ENCODE data around the gene NHSL1.

The NHSL1 gene

DNA sequence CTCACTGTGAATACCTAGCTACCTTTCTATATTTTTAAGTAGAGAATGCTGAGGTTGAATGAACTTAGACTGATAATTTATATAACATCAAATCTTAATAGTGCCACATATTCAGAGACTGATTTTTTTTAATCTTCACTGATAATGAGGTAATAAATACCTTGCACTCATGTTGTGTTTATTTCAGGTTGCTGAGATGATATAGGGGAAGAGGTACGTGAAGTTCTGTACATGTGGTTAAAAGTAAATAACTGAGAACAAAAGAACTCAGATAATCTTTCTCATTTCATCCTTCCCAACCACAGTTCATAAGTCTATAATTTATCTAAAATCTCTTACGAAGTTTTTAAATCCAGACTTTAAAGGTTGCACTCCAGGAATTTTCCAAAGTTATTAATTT is 6.4 kb downstream of the NHSL1 start:
- no peak for DNase-seq (ENCODE audit: low spot score)

DNA sequence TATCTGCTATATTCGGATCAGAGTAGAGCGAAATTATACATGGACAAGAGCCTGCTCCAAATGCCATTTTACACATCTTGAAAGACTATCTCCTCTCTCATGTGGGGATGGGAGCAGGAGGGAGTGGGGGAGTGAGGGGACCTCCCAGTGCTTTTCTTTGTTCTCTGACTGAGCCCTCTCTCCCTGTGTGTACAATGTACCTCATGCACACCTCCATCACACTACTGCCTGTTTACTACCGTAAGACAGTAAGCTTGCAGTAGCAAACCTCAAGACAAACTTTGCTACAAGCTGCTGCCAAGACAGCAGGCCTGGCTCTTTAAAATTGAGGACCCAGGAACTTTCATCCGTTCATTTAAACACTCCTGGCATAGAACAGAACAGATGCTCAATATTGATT is 7.2 kb downstream of the NHSL1 start:
- no peak for DNase-seq (ENCODE audit: low spot score)

DNA sequence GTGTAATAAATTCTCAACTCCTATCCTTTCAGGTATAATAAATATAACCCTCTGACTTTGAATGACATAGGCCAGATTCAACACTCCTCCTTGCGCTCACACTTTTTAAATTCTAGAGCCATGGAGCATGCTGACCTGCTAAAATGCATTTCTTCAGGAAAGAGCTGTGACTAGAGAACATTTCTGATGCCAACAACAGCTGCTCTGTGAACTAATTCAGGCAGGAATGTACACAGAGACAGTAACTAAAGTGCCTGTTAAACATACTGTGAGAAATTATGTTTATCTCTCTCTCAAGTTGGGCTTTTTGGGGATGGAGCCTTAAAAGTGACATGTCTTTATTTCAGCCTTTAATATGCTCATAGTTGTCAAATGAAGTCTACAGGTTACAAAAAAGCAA is 8.3 kb downstream of the NHSL1 start:
- no peak for DNase-seq (ENCODE audit: low spot score)

DNA sequence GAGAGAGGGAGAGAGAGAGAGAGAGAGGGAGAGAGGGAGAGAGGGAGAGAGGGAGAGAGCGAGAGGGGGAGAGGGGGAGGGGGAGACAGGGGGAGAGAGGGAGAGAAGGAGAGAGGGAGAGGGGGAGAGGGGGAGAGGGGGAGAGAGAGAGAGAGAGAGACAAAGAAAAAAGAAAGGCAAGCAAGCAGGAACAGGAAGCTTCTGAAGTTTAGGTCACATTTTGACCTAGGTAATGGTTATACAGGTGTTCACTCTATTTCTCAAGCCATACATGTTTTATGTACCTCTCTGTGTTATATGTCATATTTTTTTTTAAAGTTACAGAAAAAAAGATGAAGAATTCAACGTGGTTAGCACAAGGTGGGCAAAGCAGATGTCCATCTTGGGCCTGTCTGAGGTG is 9.4 kb downstream of the NHSL1 start:
- no peak for DNase-seq (ENCODE audit: low spot score)

DNA sequence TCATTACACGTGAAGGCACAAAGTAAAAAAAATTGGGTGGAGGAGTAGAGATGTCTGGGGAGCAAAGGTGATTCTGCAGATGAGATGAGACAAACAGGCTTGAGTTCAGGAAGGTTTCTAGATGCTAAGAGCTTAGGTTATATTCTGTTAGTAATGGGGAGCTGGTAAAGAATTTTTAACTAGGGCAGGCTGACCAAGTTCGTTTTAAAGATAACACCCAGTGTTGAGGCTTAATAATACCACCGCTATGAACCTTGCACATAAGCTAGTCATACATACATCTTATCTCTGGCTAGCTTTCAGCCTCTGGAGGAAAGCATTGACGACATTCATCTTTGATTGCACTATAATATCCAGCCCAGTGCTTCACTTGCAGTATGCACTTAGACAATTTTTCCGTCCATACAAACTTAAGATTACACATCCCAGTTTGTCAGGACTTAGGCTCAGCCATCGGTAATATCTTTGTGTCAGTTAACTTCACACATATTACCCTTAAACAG is 12.1 kb downstream of the NHSL1 start:
- no peak for DNase-seq (ENCODE audit: low spot score)

DNA sequence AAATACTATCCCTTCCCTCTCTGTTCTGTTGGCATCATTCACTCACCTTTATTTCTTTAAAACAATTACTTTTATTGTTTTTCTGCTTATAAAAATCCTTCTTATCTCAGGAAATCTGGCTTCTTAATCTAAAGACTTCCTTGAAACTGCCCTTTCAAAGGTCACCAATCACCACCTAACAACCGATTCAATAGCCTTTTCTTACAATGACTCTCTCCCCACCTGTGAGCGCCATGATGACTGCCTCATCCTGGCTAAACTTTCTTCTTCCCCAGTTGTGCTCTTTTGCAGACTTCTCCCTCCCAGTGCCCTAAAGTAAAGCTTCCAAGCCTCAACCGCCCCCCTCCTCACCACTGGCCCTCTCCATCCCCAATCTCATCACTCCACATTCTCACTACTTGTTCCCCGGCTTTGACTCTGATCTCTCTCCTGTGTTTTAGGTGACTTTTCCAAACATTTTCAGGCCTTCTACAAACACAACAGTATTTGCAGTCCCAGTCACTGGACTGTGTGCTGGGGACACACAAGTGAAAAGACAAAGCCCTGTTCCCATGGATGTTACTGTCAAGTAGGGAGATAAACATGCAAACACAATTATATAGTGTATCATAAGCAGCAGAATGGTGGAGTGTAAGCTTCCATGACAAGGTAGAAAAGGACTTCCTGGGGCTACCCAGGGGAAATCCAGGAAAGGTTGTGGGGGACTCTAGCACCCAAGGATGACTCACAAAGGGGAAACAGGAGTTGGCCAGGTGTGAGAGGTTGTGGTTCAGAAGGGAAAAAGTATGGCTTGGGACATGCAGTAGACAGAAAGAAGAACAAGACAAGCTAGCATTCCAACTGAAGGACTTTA is 12.8 kb downstream of the NHSL1 start:
- no peak for DNase-seq (ENCODE audit: low spot score)

DNA sequence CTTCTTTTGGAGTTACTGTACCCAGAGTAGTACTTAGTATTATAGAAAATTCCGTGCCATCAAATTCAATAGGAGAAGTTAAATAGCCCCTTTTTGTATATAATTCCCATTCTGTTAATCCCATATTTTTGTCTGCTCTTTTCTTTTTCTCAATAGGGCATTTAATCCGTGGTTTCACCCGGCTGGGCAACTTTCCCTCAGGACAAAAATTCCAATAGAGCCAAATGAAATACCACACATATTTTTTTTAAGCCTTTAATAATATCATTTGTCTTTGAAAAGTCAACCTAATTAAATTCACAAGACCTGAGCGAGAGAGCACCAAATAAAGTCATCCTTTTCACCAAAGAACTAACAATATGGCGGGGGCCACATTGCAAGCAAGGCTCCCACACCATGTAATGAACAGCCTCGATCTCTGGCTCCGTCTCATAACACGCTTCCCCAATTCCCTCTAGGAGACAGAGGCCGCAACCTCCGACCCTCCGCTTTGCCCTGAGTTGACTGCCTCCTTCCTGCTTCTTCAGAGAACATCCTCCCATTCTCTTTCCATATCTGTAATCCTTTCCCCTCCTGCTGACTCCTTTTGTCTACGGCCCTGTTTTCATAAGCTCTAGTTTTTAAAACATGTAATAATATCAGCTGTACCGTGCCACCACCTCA is 13.6 kb downstream of the NHSL1 start:
- DNase-seq (ENCODE audit: low spot score) = no peak

DNA sequence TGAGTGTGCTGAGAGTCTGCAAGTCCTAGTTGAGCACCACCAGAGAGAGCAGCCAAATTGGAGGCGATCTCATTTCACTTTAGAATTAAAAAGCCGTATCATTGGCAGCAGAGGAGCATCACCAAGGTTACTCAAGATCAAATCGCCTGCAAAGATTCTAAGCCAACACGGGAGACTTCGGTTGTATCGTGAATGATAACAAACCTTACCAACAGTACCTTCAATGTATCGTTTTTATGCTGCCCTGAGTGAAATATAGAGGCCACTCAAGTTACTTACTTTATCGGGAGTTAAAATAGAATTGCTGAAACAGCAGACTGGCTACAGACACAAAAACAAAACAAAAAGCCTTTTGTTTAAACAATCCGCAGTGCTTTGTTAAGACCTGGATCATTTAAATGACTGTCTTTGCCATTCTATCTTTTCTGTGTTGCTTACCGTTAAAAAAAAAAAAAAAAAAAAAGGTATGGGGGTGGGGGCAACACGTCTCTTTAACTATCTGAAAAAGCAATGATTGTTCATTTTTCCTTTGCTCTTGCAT is 14.2 kb downstream of the NHSL1 start:
- DNase-seq (ENCODE audit: low spot score) = no peak

DNA sequence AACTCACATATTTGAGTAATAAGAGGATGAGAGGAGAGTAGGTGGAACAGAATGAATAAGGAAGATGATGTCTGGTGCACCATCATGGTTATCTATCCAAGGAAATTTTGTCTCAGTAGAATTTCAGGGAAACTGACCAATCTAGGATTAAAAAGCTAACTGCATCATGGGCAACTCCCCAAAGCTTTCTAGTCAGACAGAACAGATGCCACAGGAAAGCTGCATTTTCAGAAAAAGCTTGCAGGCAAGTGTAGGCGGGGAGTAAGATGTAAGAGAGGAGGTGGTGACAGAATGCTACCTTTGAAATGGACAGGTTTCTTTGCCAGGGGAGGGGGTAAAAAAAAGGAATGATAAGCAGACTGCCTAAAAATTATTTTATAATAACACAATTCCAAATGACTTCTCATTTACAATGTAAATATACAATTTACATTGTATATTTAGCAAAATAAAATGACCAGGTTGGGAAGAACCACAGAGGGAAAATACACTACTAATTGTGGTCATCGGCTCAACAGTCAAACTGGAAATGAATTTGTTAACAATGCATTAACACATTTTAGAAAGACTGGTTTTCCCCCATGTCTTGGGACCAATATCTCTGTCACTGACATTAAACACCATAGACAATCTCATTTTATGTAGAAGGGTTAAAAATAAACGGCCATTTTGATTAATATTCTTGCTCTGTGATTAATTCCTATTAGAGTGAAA is 15.1 kb downstream of the NHSL1 start:
- DNase-seq (ENCODE audit: low spot score) = no peak

DNA sequence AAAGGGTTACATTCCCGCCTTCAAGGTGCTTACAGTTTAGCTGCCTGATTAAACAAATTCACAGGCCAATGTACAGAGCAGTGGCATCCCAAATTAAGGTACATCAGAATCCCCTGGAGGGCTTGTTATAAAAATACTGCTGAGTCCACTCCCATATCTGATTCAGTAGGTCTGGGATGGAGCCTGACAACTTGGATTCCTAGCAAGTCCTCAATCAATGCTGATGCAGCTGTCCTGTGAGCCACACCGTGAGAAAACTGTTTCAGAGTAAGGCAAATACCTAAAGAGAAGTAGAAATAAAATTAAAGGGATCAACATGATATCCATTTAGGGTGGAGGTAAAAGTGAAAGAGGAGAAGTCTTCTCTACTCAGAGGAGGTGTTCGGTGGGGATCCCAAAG is 16.5 kb downstream of the NHSL1 start:
- DNase-seq (ENCODE audit: low spot score) = no peak

DNA sequence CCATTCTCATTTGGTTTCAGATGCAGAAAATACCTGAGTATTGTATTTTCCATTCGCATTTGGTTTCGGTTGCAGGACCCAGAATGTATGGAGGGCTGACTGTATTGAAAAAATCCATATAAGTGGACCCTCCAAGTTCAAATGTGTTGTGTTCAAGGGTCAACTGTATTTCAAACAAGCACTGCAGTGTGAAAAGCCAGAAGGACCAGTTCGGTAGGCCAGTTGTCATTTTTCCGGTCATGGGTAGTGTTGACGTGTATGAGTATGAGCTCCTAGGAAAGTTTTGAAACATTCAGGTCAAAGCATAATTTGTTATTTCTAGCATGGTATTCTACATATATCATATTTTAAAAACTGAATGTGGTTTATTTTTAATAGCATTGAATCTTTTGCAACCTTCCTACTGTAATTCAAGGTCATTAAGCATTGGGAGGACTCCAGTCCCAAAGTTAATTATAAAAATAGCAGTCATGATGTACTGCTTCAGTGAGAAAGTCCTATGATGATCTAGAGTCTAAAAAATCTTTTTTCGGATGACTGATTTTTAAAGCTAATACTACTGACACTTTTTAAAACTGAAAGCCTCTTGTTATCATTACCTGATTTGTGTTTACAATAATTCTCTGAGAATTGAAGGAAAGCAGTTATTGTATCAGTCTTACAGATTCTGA is 18.9 kb downstream of the NHSL1 start:
- DNase-seq (ENCODE audit: low spot score) = no peak

DNA sequence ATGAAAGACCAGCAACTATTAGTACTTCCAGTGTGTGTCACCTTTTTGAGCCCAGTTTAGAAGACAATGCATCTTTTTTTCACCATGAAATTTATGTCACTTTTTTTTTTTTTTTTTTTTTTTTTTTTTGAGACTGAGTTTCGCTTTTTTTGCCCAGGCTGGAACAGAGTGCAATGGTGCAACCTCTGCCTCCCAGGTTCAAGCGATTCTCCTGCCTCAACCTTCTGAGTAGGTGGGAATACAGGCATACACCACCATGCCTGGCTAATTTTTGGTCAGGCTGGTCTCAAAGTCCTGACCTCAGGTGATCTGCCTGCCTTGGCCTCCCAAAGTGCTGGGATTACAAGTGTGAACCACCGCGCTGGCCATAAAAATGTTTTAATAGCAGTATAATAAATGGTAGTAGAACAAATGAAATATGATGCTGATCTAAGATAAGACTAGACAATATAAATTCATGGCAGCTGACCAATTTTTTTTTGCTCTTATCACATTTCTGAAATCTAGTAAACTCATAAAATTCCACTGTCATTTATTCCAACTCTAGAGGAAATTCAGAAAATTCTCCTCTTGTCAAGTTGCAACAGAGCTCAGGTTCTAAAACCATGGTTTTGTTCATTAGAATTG is 21.3 kb downstream of the NHSL1 start:
- DNase-seq (ENCODE audit: low spot score) = no peak

DNA sequence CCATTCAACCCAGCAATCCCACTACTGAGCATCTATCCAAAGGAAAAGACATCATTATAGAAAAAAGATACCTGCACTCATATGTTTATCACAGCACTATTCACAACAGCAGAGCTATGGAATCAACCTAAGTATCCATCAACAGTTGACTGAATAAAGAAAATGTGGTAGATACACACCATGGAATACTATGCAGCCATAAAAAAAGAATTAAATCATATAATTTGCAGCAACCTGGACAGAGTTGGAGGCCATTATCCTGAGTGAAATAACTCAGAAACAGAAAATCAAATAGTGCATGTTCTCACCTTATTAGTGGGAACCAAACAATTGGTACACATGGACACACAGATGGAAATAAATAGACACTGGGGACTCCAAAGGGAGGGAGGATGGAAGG is 23.2 kb downstream of the NHSL1 start:
- no peak for DNase-seq (ENCODE audit: low spot score)

DNA sequence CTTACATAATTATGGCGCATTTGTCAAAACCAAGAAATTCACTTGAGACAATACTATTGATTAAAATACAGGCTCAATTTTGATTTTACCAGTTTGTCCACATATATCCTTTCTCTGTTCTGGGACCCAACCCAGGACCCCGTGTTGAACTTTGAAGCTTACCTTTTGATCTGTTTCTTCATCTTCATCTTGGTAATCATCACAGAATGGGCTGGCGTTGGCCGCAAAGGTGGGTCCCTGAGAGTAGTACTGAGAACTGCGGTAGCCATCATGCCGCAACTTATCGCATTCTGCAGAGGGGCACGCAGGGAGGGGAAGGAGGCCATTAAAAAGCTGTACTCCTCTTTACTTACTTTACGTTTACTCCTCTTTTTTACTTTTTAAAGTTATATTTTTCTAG is 26.1 kb downstream of the NHSL1 start:
- DNase-seq (ENCODE audit: low spot score) = no peak

DNA sequence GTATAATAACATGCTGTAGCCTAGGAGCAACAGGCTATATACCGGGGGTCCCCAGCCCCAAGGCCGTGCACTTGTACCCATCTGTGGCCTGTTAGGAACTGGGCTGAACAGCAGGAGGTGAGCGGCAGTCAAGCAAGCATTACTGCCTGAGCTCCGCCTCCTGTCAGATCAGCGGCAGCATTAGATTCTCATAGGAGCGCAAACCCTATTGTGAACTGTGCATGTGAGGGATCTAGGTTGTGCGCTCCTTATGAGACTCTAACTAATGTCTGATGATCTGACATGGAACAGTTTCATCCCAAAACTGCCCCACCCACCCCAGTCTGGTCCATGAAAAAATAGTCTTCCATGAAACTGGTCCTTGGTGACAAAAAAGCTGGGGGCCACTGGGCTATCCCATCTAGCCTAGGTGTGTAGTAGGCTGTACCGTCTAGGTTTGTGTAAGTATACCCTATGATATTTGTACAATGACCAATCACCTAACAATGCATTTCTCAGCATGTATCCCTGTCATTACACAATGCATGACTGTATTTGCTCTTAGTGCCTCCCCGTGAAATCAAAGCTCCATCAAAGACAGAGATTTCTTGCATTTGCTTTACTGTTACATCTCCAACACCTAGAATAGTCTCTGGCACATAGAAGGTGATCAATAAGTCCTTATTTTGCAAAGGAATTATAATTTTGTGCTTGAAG is 30.8 kb downstream of the NHSL1 start:
- no peak for DNase-seq (ENCODE audit: low spot score)

DNA sequence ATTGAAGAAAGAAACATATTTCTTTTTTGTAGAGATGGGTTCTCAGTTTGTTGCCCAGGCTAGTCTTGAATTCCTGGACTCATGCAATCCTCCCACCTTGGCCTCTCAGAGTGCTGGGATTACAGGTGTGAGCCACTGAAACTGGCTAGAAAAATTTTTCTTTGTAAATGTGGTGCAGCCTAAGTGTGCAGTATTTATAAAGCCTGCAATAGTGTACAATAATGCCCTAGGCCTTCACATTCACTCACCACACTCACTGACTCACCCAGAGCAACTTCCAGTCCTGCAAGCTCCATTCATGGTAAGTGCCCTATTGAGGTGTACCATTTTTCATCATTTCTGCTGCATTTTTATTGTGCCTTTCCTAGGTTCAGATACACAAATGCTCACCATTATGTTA is 31.4 kb downstream of the NHSL1 start:
- no peak for DNase-seq (ENCODE audit: low spot score)

DNA sequence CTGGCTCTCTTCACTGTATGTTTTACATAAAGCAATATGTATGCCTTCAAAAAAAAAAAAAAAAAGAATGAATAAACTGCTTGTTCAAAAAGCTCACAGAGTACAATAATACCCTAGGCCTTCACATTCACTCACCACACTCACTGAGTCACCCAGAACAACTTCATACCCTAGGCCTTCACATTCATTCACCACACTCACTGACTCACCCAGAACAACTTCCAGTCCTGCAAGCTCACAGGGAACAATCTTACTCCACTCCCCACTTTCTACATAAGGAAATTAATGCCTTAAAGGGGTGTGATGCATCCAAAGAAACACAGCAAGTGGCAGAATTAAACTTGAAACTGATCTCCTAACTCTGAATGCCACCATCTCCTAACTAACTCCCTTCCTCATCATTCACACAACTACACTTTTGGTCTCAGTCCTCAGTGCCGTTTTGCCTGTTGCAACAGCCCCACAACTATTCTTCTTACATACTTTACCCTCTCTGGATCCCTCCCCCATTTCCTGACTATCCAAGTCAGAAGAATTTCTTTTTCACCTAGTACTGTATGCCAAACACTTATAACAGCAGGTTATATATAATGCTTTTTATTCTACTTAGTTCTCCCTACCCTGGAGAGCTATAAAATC is 34.2 kb downstream of the NHSL1 start:
- DNase-seq (ENCODE audit: low spot score) = peak; percentile 31

DNA sequence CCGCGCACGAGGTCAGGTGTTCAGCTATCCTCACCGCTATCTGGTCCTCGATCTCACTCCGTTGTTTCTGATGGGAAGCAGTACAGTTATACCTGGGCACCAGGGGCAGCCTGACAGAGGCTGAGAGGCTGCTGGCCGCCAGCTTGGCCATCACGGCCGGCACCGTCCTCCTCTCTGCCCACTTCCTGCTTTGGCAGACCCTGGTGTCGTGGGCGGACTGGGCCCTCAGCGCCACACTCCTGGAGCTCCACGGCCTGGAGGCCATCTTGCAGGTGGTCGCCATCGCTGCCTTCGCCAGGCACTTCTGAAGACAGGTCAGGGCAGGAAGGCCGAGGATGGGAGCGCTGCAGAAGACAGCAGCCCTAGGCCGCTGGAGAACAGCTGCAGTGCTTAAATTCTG is 35.2 kb downstream of the NHSL1 start:
- DNase-seq (ENCODE audit: low spot score) = no peak

DNA sequence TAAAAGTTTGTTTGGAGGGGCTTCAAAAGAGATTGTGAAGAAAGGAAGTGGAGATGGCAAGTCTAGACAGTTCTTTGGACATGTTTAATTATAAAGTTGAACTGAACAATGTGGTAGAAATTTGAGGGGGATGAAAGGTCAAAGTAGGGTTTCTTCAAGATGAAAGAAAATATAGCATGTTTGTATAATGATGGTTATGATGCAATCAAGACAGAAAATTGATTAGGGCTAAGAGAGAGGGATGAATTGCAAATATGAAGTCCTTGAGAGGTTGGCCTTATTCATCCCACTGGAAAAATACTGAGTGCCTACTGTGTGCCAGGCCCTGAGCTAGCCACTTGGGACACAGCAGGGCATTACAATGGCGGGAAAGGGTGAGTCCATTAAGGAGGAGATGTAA is 37.6 kb downstream of the NHSL1 start:
- DNase-seq (ENCODE audit: low spot score) = no peak

DNA sequence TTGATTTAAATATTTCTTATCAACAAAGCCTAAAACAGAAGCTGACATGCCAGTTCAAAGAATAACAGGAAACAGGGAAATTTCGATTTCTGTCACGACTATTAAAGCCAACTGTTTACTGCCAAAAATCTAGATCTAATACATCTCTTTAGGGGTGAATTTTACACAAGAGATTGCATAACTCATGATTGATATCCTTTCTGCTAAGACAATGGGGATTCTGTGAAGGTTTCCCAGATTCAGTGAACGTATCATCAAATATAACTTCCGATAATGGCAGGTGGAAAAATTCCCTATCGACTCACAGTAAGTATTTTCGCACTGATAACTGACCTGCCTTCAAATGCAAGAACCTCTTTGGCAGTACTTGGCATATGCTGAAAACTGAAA is 42.9 kb downstream of the NHSL1 start:
- DNase-seq (ENCODE audit: low spot score) = peak; percentile 33
